B cell (primary cell): ENCODE results near the gene FGD4. TPM values are rescaled to one million over a fixed set of nuclear protein-coding genes. Genes with fewer than 3 reads are reported as not detected.

Experiments
- ATAC-seq: fragments of 200-7000 bp; cut with Tn5 transposase; one replicate; pipeline ENCODE4 v1.10.0; 2021; ENCODE audit warnings: low read depth, mild to moderate bottlenecking, moderate number of reproducible peaks, moderate library complexity
- CTCF ChIA-PET: fragments of 350-600 bp; sonication (Branson Sonifier 250); formaldehyde crosslinking; loops from one replicate; lab custom pipeline; 2021; ENCODE audit warnings: antibody characterized with exemption, inconsistent platforms; lab: Charles Lee
- POLR2A ChIA-PET: fragments of 350-600 bp; sonication (Branson Sonifier 250); formaldehyde crosslinking; loops from one replicate; lab custom pipeline; 2021; ENCODE audit warnings: antibody characterized with exemption; lab: Charles Lee
- DNase-seq: peaks from one replicate; pipeline ENCODE4 v3.0.0; 2013
- H2AFZ ChIP-seq: 2 replicates; pipeline ENCODE4 v1.6.1; 2012; ENCODE audit warnings: mild to moderate bottlenecking, low read depth, low read length; ENCODE audit not compliant: insufficient read depth, poor library complexity, severe bottlenecking
- H3K27ac ChIP-seq, 2 donors: 1 replicate in 1 of 2; 2 replicates in 1 of 2; pipeline ENCODE4 v1.5.1; 2012 to 2013; ENCODE audit warnings: low read length in 2 of 2, mild to moderate bottlenecking in 2 of 2, moderate library complexity in 1 of 2
- H3K27me3 ChIP-seq, 4 experiments: fragments of 200-600 bp in 1 of 4; sonication (generic) in 1 of 4; replicated peaks in 1 of 4; 1 replicate in 2 of 4; 2 replicates in 2 of 4; pipeline versions ENCODE4 v1.6.1 to v1.7.0; 2013 to 2016; ENCODE audit warnings: low read length in 3 of 4, mild to moderate bottlenecking in 2 of 4, mixed read lengths in 1 of 4, moderate library complexity in 1 of 4; ENCODE audit not compliant: insufficient read depth in 4 of 4, control insufficient read depth in 3 of 4; ENCODE audit errors: control extremely low read depth in 1 of 4
- H3K36me3 ChIP-seq, 2 experiments: replicated peaks in 1 of 2; 1 replicate in 1 of 2; 2 replicates in 1 of 2; pipeline versions ENCODE4 v1.6.1 to v1.7.1; 2013; ENCODE audit warnings: low read length in 1 of 2; ENCODE audit not compliant: insufficient read depth in 2 of 2, control insufficient read depth in 1 of 2; ENCODE audit errors: control extremely low read depth in 1 of 2, extremely low read depth in 1 of 2
- H3K4me1 ChIP-seq, 2 donors: fragments of 200-600 bp in 1 of 2; sonication (generic) in 1 of 2; 1 replicate in 1 of 2; 2 replicates in 1 of 2; pipeline versions ENCODE4 v1.5.1 to v1.6.1; 2013 to 2017; ENCODE audit warnings: low read length in 2 of 2; ENCODE audit not compliant: control insufficient read depth in 2 of 2, insufficient read depth in 2 of 2
- H3K4me2 ChIP-seq: replicated peaks from 2 replicates; pipeline ENCODE3; 2012; ENCODE audit warnings: mild to moderate bottlenecking, low read depth, low read length; ENCODE audit not compliant: poor library complexity, severe bottlenecking
- H3K4me3 ChIP-seq, 5 experiments: fragments of 200-600 bp in 1 of 5; sonication (generic) in 1 of 5; 1 replicate in 3 of 5; 2 replicates in 2 of 5; pipeline versions ENCODE4 v1.5.1 to v1.7.0; 2011 to 2016; ENCODE audit warnings: low read length in 4 of 5, mild to moderate bottlenecking in 4 of 5, low read depth in 2 of 5, control low read depth in 1 of 5, moderate library complexity in 1 of 5; ENCODE audit not compliant: insufficient read depth in 1 of 5; ENCODE audit errors: control extremely low read depth in 1 of 5, extremely low read depth in 1 of 5
- H3K79me2 ChIP-seq: fragments of 200-600 bp; sonication (generic); one replicate; pipeline ENCODE4 v1.6.0; 2016; ENCODE audit warnings: low read length; ENCODE audit not compliant: control insufficient read depth, insufficient read depth
- H3K9ac ChIP-seq: fragments of 200-600 bp; sonication (generic); 2 replicates; pipeline ENCODE4 v1.6.1; 2017; ENCODE audit warnings: mild to moderate bottlenecking, low read length, moderate library complexity
- H3K9me3 ChIP-seq, 3 donors: one replicate each; pipeline versions ENCODE4 v1.6.1 to v1.7.1; 2013; ENCODE audit warnings: low read length in 2 of 3; ENCODE audit not compliant: control insufficient read depth in 2 of 3, insufficient read depth in 1 of 3; ENCODE audit errors: control extremely low read depth in 1 of 3
- H4K20me1 ChIP-seq: 2 replicates; pipeline ENCODE4 v1.6.0; 2012; ENCODE audit warnings: mild to moderate bottlenecking, low read length; ENCODE audit not compliant: insufficient read depth, control insufficient read depth, poor library complexity, severe bottlenecking
- H3K27ac Mint-ChIP-seq: one replicate; pipeline ENCODE4 v1.8.0; 2021; ENCODE audit warnings: mixed read lengths
- H3K27me3 Mint-ChIP-seq: one replicate; pipeline ENCODE4 v1.8.0; 2021; ENCODE audit warnings: mixed read lengths
- H3K4me1 Mint-ChIP-seq: one replicate; pipeline ENCODE4 v1.8.0; 2021; ENCODE audit warnings: mixed read lengths
- H3K4me3 Mint-ChIP-seq: one replicate; pipeline ENCODE4 v1.8.0; 2021; ENCODE audit warnings: mixed read lengths
- H3K9me3 Mint-ChIP-seq: one replicate; pipeline ENCODE4 v1.8.0; 2022; ENCODE audit warnings: mixed read lengths; ENCODE audit not compliant: insufficient read depth
- EZH2 ChIP-seq: IDR thresholded peaks from 2 replicates; pipeline ENCODE4 v1.6.1; 2012; ENCODE audit warnings: borderline replicate concordance, low read depth, mild to moderate bottlenecking, moderate library complexity, low read length; ENCODE audit not compliant: insufficient read depth, poor library complexity, severe bottlenecking
- WGBS: methylation state at CpG from one replicate; pipeline ENCODE4 v1.1.5; 2013; ENCODE audit warnings: missing lambda C conversion rate; ENCODE audit not compliant: insufficient coverage; 5-methylcytosine and 5-hydroxymethylcytosine counted together
- intact Hi-C: fragments of 100-400 bp; cut with micrococcal nuclease; formaldehyde crosslinking; loops from one replicate; pipeline ENCODE4 v1.10.0; 2022
- polyA plus RNA-seq: library from polyadenylated mRNA; depleted of rRNA; stranded (reverse); fragments of >200 nt; gene quantifications from 2 replicates; pipeline ENCODE4 v1.2.3, GENCODE V29; 2012
- total RNA-seq, 2 donors: library from RNA; stranded (reverse); fragments of 120-200 nt in 1 of 2; gene quantifications; 1 replicate in 1 of 2; 2 replicates in 1 of 2; pipeline versions ENCODE4 v1.2.3 to v1.2.4, GENCODE V29; 2013 to 2022
- TF ChIP-seq, protein P1 (sequence below): fragments of 200-600 bp; IDR thresholded peaks from one replicate; pipeline ENCODE4 v1.8.0; 2022; ENCODE audit warnings: antibody characterized with exemption, mild to moderate bottlenecking

Gene FGD4
- total and polyA plus RNA-seq, 2 donors (not counting 1 experiment from before 2014, with no cell fraction given): 2.1 to 2.8 TPM

DNA sequence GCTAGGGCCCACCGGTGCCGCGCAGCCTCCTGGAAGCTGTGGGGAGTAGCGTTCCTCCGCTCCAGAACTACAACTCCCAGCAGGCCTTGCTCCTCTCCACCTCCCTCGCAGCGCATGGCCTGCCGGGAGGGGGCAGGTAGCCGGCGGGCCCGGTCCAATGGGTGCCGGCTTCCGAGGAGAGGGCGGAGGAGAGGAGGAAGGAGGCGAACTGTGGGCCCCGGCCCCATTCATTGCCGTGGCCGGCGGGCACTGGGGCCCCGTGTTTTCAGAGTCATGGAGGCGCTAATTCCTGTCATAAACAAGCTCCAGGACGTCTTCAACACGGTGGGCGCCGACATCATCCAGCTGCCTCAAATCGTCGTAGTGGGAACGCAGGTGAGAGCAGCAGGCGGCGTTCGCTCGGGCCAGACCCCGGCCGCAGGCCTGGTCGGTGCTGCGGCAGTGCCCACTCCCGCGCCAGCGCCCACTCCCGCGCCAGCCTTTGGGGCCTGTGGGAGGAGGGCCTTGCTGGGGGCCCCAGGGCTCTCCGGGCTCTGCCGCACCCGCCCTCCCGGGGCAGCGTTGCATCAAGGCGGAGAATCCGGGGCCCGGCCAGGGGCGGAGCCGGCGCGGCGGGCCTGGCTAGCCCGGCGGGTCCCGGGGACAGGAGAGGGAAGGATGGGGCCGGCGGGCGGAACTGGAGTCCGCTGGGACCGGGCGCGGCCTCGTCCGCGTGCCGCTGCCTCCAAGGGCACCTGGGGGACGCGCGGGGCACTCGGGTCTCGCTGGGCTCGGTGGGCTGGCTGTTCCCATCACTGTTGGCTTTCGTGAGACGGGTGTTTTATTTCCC is 279.9 kb downstream of the FGD4 start, which contains the start of gene DNM1L:
Gene DNM1L, plus strand, starts transcription at position 211 of the 829 bp plus-strand sequence. Its CDS starts 63 bp downstream, at position 274.
- peak within 1 kb of the TSS; percentile 93 for H3K4me3 Mint-ChIP-seq
- Histone ChIP-seq H3K27me3 (no peaks in the 10 kb centered on the region), H3K79me2 (peaks cover 47% of the 10 kb centered on the region), H3K9ac (peak within 1 kb of the TSS; percentile 94), H2AFZ (peak within 1 kb of the TSS; percentile 92), H3K36me3 (peaks cover 0 to 1% of the 10 kb centered on the region in 2 experiments), H3K4me3 (peak within 1 kb of the TSS; percentile 62 to 92 (median 86)), H4K20me1 (no peaks in the 10 kb centered on the region), H3K4me2 (peak within 1 kb of the TSS; percentile 93), H3K4me1 (peaks cover 14 to 23% of the 10 kb centered on the region in 2 donors), H3K27ac (peak within 1 kb of the TSS; percentile 63 to 79), H3K9me3 (peaks cover 0 to 7% (median 0%) of the 10 kb centered on the region in 3 donors)
- H3K27me3 Mint-ChIP-seq: no peaks in the 10 kb centered on the region
- intact Hi-C loops: loop anchor here (1.0 to 10.0 kb wide), 8 partner anchors 76 to 1925 kb away; partner anchors contain the start of genes CAPRIN2, ETFBKMT, SINHCAF and YARS2
- H3K9me3 Mint-ChIP-seq: no peaks in the 10 kb centered on the region
- under 1% methylated on average over 71 of the region's 76 CpGs for WGBS
- TF ChIP-seq EZH2: no peak
- TF ChIP-seq, protein P1, sequence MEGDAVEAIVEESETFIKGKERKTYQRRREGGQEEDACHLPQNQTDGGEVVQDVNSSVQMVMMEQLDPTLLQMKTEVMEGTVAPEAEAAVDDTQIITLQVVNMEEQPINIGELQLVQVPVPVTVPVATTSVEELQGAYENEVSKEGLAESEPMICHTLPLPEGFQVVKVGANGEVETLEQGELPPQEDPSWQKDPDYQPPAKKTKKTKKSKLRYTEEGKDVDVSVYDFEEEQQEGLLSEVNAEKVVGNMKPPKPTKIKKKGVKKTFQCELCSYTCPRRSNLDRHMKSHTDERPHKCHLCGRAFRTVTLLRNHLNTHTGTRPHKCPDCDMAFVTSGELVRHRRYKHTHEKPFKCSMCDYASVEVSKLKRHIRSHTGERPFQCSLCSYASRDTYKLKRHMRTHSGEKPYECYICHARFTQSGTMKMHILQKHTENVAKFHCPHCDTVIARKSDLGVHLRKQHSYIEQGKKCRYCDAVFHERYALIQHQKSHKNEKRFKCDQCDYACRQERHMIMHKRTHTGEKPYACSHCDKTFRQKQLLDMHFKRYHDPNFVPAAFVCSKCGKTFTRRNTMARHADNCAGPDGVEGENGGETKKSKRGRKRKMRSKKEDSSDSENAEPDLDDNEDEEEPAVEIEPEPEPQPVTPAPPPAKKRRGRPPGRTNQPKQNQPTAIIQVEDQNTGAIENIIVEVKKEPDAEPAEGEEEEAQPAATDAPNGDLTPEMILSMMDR: no peak
- peak; percentile 96 for ATAC-seq
- ChIA-PET POLR2A (interaction anchor here (1.0 to 1.4 kb wide), 2 partner anchors 76 to 1020 kb away, joined by 3 to 5 read pairs; partner anchors contain the start of genes ETFBKMT and YARS2), CTCF (interaction anchor here (0.6 to 1.5 kb wide), 4 partner anchors 23 to 340 kb away, joined by 3 to 4 read pairs (median 4); no protein-coding TSS in a partner anchor)
- peak; percentile 93 for DNase-seq
- peaks cover 34% of the 10 kb centered on the region for H3K4me1 Mint-ChIP-seq
- peak within 1 kb of the TSS; percentile 90 for H3K27ac Mint-ChIP-seq
